DND-41 (cell line): ENCODE data around the gene PIP5K1A.

Source experiments
- CTCF ChIP-seq: IDR thresholded peaks from 2 replicates; pipeline ENCODE4 v1.5.1; 2012; ENCODE audit warnings: borderline replicate concordance, low read length, moderate library complexity, mild to moderate bottlenecking; ENCODE audit not compliant: poor library complexity, severe bottlenecking; ENCODE audit errors: extremely low read depth
- EZH2 ChIP-seq: IDR thresholded peaks from 3 replicates; pipeline ENCODE4 v1.6.1; 2012; ENCODE audit warnings: borderline replicate concordance, low read depth, mild to moderate bottlenecking, moderate library complexity, low read length, inconsistent platforms; ENCODE audit not compliant: severe bottlenecking

- TF ChIP-seq EZH2 (no peak), CTCF (no peak)
Observed at GRCh38 chr1:151197863-151198253, 494 bp upstream of the PIP5K1A start.
